Measurements from ENCODE around the gene P4HA2.

- no peak for TF ChIP-seq EZH2 (IDR thresholded peaks at IDR 0.05; ENCODE audit: low read length)
- TF ChIP-seq CTCF (optimal IDR thresholded peaks at IDR 0.05 in 1 of 3, IDR thresholded peaks at IDR 0.05 in 1 of 3, conservative IDR thresholded peaks at IDR 0.05 in 1 of 3; ENCODE audit: extremely low read depth in 1 of 3, insufficient read depth in 2 of 3, low read length in 3 of 3) = no peak
Observed at GRCh38 chr5:132220491-132220890, 7.2 kb downstream of the P4HA2 start.
